Adipose tissue (tissue), 3 donors: ENCODE measurements around the gene DEFB116. TPM values are rescaled to one million over a fixed set of nuclear protein-coding genes. Genes with fewer than 3 reads are reported as not detected.
"Not testable (repeated sequence)": the region's sequence is repeated elsewhere in the genome, so short reads cannot be mapped to it uniquely, and the experiment has no call there.

Experiments used
- H3K27ac ChIP-seq: one replicate; pipeline ENCODE4 v1.5.1; 2013; ENCODE audit warnings: low read depth, low read length
- WGBS, 3 donors: extraction: QIAGEN DNeasy Blood & Tissue Kit; methylation state at CpG; one replicate each; pipeline ENCODE4 v1.1.7; 2013; 5-methylcytosine and 5-hydroxymethylcytosine counted together
- polyA plus RNA-seq, 3 donors: library from polyadenylated mRNA; stranded (reverse); fragments of 200-250 nt; gene quantifications; one replicate each; pipeline ENCODE4 v1.2.3, GENCODE V29; 2013
- donor health status: healthy with polysubstance abuse.
- donor health status: Bipolar disorder and iron deficiency.
- donor health status: healthy.

DEFB116 gene, protein sequence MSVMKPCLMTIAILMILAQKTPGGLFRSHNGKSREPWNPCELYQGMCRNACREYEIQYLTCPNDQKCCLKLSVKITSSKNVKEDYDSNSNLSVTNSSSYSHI
- not detected for polyA plus RNA-seq

DNA sequence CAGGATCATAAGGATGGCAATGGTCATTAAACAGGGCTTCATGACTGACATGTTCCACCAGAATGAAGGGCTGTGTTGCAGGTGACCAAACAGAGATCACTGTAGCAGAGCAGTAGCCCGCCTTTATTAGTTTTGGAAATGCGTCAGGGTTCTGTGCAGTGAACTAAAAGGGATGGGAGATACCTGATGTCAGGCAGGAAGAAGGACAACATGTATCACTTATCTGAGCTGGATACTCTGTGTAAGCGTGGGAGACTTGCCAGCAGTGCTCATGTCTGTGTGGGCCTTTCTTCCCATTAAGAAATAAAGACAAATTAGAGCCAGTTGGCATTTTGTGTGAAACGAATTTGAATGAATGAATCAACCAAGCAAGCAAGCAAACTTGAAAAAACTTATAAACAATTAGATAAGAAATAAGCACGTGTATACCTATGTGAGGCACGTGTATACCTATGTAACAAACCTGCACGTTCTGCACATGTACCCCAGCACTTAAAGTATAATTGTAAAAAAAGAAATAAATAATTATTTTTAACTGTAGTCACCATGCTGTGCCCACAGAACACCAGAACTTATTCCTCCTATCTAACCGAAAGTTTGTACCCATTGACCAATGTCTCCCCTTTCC is at the start of gene DEFB116:
TSS of gene DEFB116 (minus strand) at position 51 of the 628 bp plus-strand sequence. CDS start at position 51, 0 bp downstream.
- WGBS, 3 donors: 35 to 48% (median 42%) methylated on average over 8 of the region's 8 CpGs

DNA sequence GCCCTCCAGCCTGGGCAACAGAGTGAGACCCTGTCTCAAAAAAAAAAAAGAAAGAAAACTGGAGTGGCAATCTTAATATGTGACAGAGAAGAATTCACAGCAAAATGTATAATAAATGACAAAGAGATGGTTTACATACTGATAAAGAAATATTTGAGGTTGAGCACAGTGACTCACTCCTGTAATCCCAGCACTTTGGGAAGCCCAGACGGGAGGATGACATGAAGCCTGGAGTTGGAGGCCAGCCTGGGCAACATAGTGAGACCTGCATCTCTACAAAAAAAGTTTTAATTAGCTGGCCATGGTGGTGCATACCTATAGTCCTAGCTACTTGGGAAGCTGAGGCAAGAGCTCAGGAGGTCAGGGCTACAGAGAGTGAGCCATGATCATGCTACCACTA is 47.6 kb upstream of the DEFB116 start:
- H3K27ac ChIP-seq: no peak overlapping the region
- WGBS, 3 donors: 60 to 64% (median 64%) methylated on average over 1 of the region's 1 CpG

More for the DNA sequence above, at the start of gene DEFB116:
- no peak within 1 kb of the TSS for H3K27ac ChIP-seq

DNA sequence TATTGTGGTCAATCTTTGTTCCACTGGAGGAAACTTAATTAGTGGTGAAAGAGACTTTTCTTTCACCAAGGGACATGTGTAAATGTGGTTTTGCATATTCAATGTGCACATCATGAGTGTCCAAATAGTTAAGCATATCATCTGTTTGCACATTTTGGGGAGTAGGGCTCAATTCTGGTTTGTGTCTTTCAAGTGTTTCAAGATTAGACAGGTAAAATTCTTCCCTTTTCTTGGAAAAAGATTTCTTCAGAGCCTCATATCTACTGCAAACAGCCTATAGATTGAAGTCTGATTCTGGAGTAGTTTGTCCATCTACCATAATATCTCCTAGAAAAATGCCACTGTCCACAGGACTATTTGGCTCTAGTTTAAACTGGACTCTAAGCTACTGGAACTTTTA is 33.1 kb upstream of the DEFB116 start:
- H3K27ac ChIP-seq: no peak overlapping the region

DNA sequence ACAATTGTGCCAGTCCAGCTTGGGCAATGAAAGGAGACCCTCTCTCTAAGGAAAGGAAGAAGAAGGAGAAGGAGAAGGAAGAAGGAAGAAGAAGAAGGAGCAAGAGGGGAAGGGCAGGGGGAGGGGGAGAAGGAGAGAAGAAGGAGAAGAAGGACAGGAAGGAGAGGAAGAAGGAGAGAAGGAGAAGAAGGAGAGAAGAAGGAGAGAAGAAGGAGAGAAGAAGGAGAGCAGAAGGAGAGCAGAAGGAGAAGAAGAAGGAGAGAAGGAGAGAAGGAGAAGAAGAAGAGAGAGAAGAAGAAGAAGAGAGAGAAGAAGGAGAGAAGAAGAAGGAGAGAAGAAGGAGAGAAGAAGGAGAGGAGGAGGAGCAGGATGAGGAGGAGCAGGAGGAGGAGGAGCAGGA is 22.5 kb upstream of the DEFB116 start:
- H3K27ac ChIP-seq: no peak overlapping the region

DNA sequence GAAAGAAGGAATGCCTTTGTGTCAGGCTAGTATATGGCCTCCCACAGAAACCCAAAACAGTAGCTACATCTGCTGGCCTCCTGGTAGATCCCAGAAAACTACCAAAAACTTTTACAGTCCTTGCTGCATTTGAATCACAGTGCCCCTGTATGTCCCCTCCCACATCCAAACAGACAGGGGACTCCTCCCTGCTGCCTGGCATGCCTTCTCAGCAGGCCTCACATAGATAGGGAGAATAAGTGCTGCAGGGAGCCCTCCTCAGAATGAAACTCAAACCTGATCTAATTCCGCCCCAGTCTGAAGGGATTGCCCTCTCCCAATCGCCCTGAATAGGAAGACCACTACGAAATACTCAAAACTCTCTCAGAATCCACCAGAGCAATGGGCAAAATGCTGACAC is 14.1 kb upstream of the DEFB116 start:
- WGBS, 3 donors: 21 to 54% (median 42%) methylated on average over 3 of the region's 3 CpGs
- no peak overlapping the region for H3K27ac ChIP-seq

DNA sequence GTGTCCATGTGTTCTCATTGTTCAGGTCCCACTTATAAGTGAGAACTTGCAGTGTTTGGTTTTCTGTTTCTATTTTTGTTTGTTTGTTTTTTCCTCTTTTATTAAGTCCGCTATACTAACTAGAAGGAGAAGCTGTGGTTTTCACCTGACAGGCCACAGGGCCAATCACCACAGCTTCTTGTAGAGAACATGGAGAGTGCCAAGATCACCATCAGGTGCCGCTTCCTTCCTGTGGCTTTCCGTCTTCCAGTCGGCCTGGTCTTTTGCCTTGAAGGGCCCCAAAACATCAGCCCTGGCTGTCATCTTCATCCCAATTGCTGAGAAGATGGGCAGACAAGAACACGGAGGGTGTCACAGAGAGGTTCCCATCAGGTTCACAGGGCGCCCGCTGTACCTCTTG is 23.4 kb downstream of the DEFB116 start:
- H3K27ac ChIP-seq: not testable (repeated sequence)
- WGBS, 3 donors: 52 to 70% (median 65%) methylated on average over 7 of the region's 7 CpGs

DNA sequence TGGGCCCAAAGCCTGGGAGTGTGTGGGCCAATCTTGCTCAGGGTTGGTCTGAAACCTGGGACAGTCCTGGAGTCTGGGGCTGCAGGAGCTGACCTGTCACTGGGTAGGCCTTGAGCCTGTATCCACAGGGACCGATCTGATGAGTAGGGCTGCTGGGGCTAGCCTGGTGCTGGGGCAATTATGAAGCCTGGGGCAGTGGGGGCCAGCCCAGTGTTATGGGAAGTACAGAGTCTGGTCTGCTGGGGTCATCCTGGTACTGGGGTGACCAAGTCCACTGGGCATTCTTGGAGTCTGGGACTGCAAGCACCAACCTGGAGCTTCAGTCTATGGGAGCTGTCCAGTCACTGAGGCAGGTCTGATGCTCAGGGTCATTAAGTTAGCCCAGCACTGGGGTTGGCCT is 30.2 kb downstream of the DEFB116 start:
- WGBS, 3 donors: 78 to 83% (median 79%) methylated on average over 1 of the region's 1 CpG
- no peak overlapping the region for H3K27ac ChIP-seq

DNA sequence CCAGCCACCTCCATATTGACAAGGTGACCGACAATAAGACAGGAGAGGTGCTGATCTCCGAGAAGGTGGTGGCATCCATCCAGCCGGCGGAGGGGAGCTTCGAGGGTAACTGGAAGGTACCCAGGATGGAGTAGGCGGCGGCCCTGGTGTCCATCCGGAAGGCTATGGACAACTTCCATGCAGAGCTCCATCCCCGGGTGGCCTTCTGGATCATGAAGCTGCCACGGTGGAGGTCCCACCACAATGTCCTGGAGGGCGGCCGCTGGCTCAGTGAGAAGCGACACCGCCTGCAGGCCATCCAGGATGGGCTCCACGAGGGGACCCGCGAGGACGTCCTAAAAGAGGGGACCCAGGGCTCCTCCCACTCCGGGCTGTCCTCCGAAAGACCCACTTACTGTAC is 33.9 kb downstream of the DEFB116 start:
- no peak overlapping the region for H3K27ac ChIP-seq
- WGBS, 3 donors: 75 to 86% (median 82%) methylated on average over 18 to 20 of the region's 20 CpGs

DNA sequence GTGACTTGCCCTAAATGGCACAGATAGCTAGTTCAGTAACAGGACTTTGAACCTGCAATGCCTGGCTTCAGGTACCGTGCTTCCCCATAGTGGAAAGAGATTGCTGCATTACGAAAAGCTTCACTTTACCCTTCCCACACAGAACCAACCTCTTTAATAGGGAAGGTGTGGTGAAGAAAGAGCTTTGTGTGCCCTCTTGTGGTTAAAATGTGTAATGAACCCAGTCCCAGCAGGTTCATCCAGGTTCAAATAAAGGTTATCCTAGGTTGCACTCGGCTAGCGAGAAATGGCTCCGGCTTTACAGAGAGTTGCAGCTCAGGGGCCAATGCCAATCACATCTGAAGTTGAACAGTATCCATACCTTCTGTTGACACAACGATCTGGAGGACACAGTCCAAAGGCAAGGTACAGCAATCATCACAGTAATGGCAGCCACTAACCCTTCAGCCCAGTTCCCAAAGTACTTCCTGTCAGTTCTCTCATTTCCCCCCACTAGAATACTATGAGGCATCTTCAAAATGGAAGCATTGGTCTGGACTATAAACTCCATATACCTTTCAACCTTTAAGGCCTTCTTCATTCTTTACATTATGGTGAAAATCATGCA is 48.0 kb downstream of the DEFB116 start:
- WGBS, 3 donors: 61 to 72% (median 65%) methylated on average over 6 of the region's 6 CpGs
- no peak overlapping the region for H3K27ac ChIP-seq

DNA sequence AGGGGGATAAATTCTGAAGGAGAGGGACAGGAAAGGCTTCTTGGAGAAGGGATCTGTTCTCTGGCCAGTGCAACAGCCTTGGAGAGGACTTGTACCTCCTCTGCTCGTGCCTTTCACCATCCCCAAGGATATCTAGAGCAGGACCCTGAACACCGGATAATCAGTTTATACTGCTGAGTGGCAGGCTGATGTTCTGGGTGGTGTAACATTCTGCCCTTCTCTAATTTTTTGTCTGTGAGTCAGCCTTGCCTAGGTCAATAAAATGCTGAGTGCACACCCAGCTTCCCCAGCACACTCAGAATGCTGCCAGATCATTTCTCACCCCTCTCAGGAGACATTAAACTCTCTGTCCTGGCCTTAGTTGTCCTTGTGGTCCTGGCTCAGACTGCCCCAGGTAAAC is 51.0 kb downstream of the DEFB116 start, which contains the start of gene DEFB115:
TSS of gene DEFB115 (plus strand) at position 301 of the 400 bp plus-strand sequence. CDS start at position 301, 0 bp downstream.
- 26 to 46% (median 44%) methylated on average over 2 of the region's 2 CpGs for WGBS, 3 donors
- H3K27ac ChIP-seq: no peak within 1 kb of the TSS

DNA sequence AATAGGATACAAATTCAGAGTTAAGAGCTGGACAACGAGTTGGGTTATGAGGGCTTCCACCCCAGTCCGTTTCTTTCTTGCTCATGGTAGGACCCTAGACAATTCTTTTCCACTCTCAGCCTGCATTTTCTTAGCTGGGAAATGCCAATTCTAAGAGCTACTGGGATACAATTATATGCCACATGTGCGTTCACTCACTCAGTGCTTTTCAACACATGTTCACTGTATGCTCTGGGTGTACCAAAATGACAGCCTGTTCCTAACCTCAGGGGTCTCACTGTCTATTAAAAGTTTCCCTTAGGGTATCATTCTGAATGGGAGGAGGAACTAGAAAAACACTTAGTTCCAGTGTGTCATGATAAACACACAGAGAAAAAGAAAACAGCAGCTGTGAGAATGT is 51.4 kb downstream of the DEFB116 start:
- WGBS, 3 donors: 29 to 45% (median 39%) methylated on average over 3 of the region's 3 CpGs
- no peak overlapping the region for H3K27ac ChIP-seq

Other genes with a start within 250 kb of the DEFB116 start
- gene DEFB115, start 50.9 kb downstream of the DEFB116 start, polyA plus RNA-seq: not detected
- not detected for gene DEFB118, start 60.0 kb upstream of the DEFB116 start, polyA plus RNA-seq
- not detected for gene DEFB119, start 82.0 kb upstream of the DEFB116 start, polyA plus RNA-seq
- not detected for gene DEFB121, start 97.6 kb upstream of the DEFB116 start, polyA plus RNA-seq
- gene DEFB123, start 132.0 kb upstream of the DEFB116 start, polyA plus RNA-seq: not detected
- gene DEFB124, start 166.5 kb upstream of the DEFB116 start, polyA plus RNA-seq: under 1 TPM in 2 of 3 donors, not detected in 1; 0.20 to 0.34 TPM
- gene REM1, start 166.7 kb upstream of the DEFB116 start, polyA plus RNA-seq: 1 to 10 TPM in 2 of 3 donors, under 1 TPM in 1; 0.86 to 3.8 (median 3.7) TPM
- gene HM13, start 205.9 kb upstream of the DEFB116 start, polyA plus RNA-seq: 100 to 1,000 TPM in 2 of 3 donors, 10 to 100 TPM in 1; 69.4 to 265 (median 105) TPM